Measurements from ENCODE around the gene KCNH6.

The KCNH6 gene

GRCh38 chr17:63555500-63556156 lies 32.5 kb downstream of the KCNH6 start:
- POLR2A ChIA-PET (ENCODE audit: low non-redundant PET) = no interaction called here
- no peak for TF ChIP-seq CTCF (conservative IDR thresholded peaks at IDR 0.05; ENCODE audit: low read depth)
- CTCF ChIA-PET = no interaction called here
- H3K27ac ChIP-seq = no peak overlapping the region
- DNase-seq (ENCODE audit: low spot score) = no peak

- ChIA-PET POLR2A (ENCODE audit: low non-redundant PET) (no interaction called here), CTCF (interaction anchor here (0.7 kb wide), 1 partner anchor 132 kb away, joined by 3 read pairs; no protein-coding TSS in a partner anchor)
- no peak for DNase-seq (ENCODE audit: low spot score)
- TF ChIP-seq CTCF (conservative IDR thresholded peaks at IDR 0.05; ENCODE audit: low read depth) = no peak
- no peak overlapping the region for H3K27ac ChIP-seq
Measured at GRCh38 chr17:63557416-63557815, 34.3 kb downstream of the KCNH6 start.

- no peak for TF ChIP-seq CTCF (conservative IDR thresholded peaks at IDR 0.05; ENCODE audit: low read depth)
- CTCF ChIA-PET = no interaction called here
- no peak for DNase-seq (ENCODE audit: low spot score)
- POLR2A ChIA-PET (ENCODE audit: low non-redundant PET) = interaction anchor here (0.6 kb wide), 1 partner anchor 8 kb away, joined by 4 read pairs; the partner anchor contains the start of gene DCAF7
- no peak overlapping the region for H3K27ac ChIP-seq
Measured at GRCh38 chr17:63558441-63558840, 35.3 kb downstream of the KCNH6 start.

GRCh38 chr17:63561819-63562218 lies 38.7 kb downstream of the KCNH6 start:
- POLR2A ChIA-PET (ENCODE audit: low non-redundant PET) = no interaction called here
- CTCF ChIA-PET = no interaction called here
- no peak for TF ChIP-seq CTCF (conservative IDR thresholded peaks at IDR 0.05; ENCODE audit: low read depth)
- DNase-seq (ENCODE audit: low spot score) = no peak
- no peak overlapping the region for H3K27ac ChIP-seq

GRCh38 chr17:63563339-63563738 lies 40.2 kb downstream of the KCNH6 start:
- no peak for TF ChIP-seq CTCF (conservative IDR thresholded peaks at IDR 0.05; ENCODE audit: low read depth)
- POLR2A ChIA-PET (ENCODE audit: low non-redundant PET) = no interaction called here
- no peak overlapping the region for H3K27ac ChIP-seq
- DNase-seq (ENCODE audit: low spot score) = no peak
- CTCF ChIA-PET = no interaction called here

- ChIA-PET POLR2A (ENCODE audit: low non-redundant PET) (no interaction called here), CTCF (no interaction called here)
- no peak overlapping the region for H3K27ac ChIP-seq
- DNase-seq (ENCODE audit: low spot score) = no peak
- TF ChIP-seq CTCF (conservative IDR thresholded peaks at IDR 0.05; ENCODE audit: low read depth) = no peak
Measured at GRCh38 chr17:63564562-63564961, 41.4 kb downstream of the KCNH6 start.
